ENCODE measurements around the gene PPARD.
"Not testable (repeated sequence)": the region's sequence is repeated elsewhere in the genome, so short reads cannot be mapped to it uniquely, and the experiment has no call there.

Gene PPARD

GRCh38 chr6:35305117-35305516 is 37.2 kb upstream of the PPARD start:
- TF ChIP-seq CTCF (IDR thresholded peaks at IDR 0.05; ENCODE audit: insufficient read depth, missing control alignments) = no peak
- no peak for FAIRE-seq
- no peak for DNase-seq (ENCODE audit: insufficient read length, low spot score)

GRCh38 chr6:35307138-35307537 is 35.2 kb upstream of the PPARD start:
- FAIRE-seq; DNase-seq (ENCODE audit: insufficient read length, low spot score): not testable (repeated sequence)

- DNase-seq (ENCODE audit: insufficient read length, low spot score); FAIRE-seq: not testable (repeated sequence)
Observed at GRCh38 chr6:35308543-35308942, 33.8 kb upstream of the PPARD start.

GRCh38 chr6:35309611-35310264 is 32.6 kb upstream of the PPARD start:
- DNase-seq (ENCODE audit: insufficient read length, low spot score) (no peak), FAIRE-seq (no peak)
- no peak for TF ChIP-seq CTCF (IDR thresholded peaks at IDR 0.05; ENCODE audit: insufficient read depth, missing control alignments)

- no peak for FAIRE-seq
- DNase-seq (ENCODE audit: insufficient read length, low spot score) = no peak
- TF ChIP-seq CTCF (IDR thresholded peaks at IDR 0.05; ENCODE audit: insufficient read depth, missing control alignments) = no peak
Observed at GRCh38 chr6:35310265-35310831, 32.0 kb upstream of the PPARD start.

GRCh38 chr6:35311390-35312075 is 30.8 kb upstream of the PPARD start:
- no peak for DNase-seq (ENCODE audit: insufficient read length, low spot score)
- no peak for FAIRE-seq
- no peak for TF ChIP-seq CTCF (IDR thresholded peaks at IDR 0.05; ENCODE audit: insufficient read depth, missing control alignments)

- no peak for DNase-seq (ENCODE audit: insufficient read length, low spot score)
- no peak for TF ChIP-seq CTCF (IDR thresholded peaks at IDR 0.05; ENCODE audit: insufficient read depth, missing control alignments)
- FAIRE-seq = no peak
Observed at GRCh38 chr6:35312076-35312800, 30.1 kb upstream of the PPARD start.

- TF ChIP-seq CTCF (IDR thresholded peaks at IDR 0.05; ENCODE audit: insufficient read depth, missing control alignments) = no peak
- FAIRE-seq = no peak
- DNase-seq (ENCODE audit: insufficient read length, low spot score) = no peak
Observed at GRCh38 chr6:35312807-35313206, 29.6 kb upstream of the PPARD start.

Data from D721Med (cell line).